ENCODE measurements around the gene PRDM16.

Gene PRDM16

DNA sequence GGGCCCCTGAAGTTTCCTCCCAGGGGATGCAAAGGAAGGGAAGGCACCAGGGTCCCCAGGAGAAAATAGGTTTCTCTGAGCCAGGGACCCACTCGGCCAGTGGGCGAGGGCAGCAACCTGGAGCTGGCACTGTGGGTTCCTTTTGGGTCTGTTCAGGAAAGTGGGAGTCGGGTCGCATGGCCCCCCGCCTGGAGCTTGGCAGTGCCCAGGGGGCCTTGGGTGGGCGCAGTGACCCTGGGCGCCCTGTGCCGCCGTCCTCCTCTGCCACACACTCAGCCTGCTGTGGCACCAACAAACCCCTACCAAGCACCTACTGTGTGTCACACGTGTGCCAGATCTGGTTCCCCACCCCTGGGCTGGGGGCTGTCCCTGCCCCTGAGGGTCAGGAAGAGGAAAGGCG, 296.0 kb downstream of the PRDM16 start:
- no peak overlapping the region for H3K4me3 ChIP-seq (ENCODE audit: low read depth, low read length)
- no peaks in the 10 kb centered on the region for H3K27me3 ChIP-seq (ENCODE audit: control insufficient read depth, insufficient read depth, low read length)
- H3K27ac ChIP-seq (ENCODE audit: low read depth, low read length) = no peak overlapping the region
- no peak overlapping the region for H3K9ac ChIP-seq (ENCODE audit: low read depth, low read length)
- no peaks in the 10 kb centered on the region for H3K9me3 ChIP-seq (ENCODE audit: control insufficient read depth, insufficient read depth, low read length)
- H3K36me3 ChIP-seq (ENCODE audit: control insufficient read depth, insufficient read depth, low read length) = no peaks in the 10 kb centered on the region
- peaks cover 15% of the 10 kb centered on the region for H3K4me1 ChIP-seq (ENCODE audit: control insufficient read depth, insufficient read depth, low read length)

DNA sequence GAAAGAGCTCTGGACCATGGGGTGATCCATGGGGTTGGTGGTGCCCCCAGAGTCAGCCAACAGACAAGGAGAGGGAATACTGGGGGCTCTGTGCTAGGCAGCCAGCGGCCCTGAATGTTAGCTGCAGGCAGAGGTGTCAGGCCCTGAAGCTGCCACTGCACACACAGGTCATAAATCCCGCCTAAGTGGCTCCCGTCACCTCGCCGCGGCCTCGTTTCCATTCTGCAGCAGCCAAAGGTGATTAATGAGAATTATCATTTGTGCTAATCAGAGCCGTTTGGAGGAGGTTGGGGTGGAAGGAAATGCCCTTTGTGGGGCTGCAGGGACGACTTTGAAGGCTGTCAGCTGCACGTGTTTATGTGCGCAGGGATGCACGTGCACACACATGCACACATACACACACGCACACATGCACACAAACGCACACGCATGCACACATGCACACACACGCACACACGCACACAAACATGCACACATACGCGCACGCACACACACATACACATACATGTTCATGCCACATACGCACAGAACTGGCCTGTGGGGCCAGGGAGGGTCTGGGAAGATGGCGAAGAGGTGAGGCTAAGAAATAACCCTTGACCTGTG, 296.6 kb downstream of the PRDM16 start:
- Histone ChIP-seq H3K9ac (ENCODE audit: low read depth, low read length) (no peak overlapping the region), H3K27ac (ENCODE audit: low read depth, low read length) (no peak overlapping the region), H3K4me3 (ENCODE audit: low read depth, low read length) (no peak overlapping the region), H3K36me3 (ENCODE audit: control insufficient read depth, insufficient read depth, low read length) (no peaks in the 10 kb centered on the region), H3K4me1 (ENCODE audit: control insufficient read depth, insufficient read depth, low read length) (peaks cover 15% of the 10 kb centered on the region), H3K27me3 (ENCODE audit: control insufficient read depth, insufficient read depth, low read length) (no peaks in the 10 kb centered on the region), H3K9me3 (ENCODE audit: control insufficient read depth, insufficient read depth, low read length) (no peaks in the 10 kb centered on the region)

DNA sequence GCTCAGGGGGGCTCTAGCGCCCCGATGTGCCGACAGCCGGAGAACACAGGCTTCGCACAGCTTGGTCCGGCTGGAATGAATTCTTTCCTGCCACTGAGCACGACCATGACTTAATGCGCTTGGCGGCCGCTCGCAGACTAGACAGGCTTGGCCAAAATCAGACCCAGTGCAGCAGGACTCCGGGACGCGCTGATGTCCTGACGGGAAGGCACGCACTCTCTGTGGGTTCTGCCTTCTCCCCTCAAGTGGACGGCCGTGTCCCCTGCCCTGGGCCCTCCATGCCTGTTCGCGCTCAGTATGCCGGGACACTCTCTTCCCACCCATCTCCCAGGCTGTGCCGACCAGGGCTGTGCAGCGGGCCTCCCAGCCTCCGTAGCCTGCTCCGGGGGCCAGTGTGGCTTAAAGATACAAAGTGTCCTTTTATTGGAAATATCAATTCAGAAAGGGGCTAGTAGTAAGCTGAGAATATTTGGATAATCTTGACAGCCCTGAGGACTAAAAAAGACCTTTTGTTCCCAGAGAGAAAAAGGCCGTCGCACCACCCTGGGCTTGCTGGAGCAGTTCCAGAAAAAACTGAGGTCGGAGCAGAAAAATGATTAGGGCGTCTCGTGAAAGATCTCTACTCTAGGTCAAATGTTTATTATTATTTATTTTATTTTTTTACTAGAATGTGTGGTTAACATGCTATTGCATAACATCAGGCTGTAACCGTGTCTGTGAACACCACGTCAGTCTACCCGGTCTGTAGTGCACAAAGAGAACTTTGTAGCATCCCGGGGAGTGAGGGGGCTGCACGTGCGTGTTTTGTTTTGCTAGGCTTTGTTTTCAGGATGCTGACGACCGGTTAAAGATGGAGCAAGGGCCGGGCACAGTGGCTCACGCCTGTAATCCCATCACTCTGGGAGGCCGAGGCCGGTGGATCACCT, 297.4 kb downstream of the PRDM16 start:
- Histone ChIP-seq H3K27me3 (ENCODE audit: control insufficient read depth, insufficient read depth, low read length) (no peaks in the 10 kb centered on the region), H3K4me3 (ENCODE audit: low read depth, low read length) (no peak overlapping the region), H3K9ac (ENCODE audit: low read depth, low read length) (no peak overlapping the region), H3K36me3 (ENCODE audit: control insufficient read depth, insufficient read depth, low read length) (no peaks in the 10 kb centered on the region), H3K9me3 (ENCODE audit: control insufficient read depth, insufficient read depth, low read length) (no peaks in the 10 kb centered on the region), H3K4me1 (ENCODE audit: control insufficient read depth, insufficient read depth, low read length) (peaks cover 15% of the 10 kb centered on the region), H3K27ac (ENCODE audit: low read depth, low read length) (no peak overlapping the region)

- no peaks in the 10 kb centered on the region for H3K27me3 ChIP-seq (ENCODE audit: control insufficient read depth, insufficient read depth, low read length)
- no peak overlapping the region for H3K4me3 ChIP-seq (ENCODE audit: low read depth, low read length)
- H3K27ac ChIP-seq (ENCODE audit: low read depth, low read length) = no peak overlapping the region
- H3K36me3 ChIP-seq (ENCODE audit: control insufficient read depth, insufficient read depth, low read length) = no peaks in the 10 kb centered on the region
- no peak overlapping the region for H3K9ac ChIP-seq (ENCODE audit: low read depth, low read length)
- peaks cover 15% of the 10 kb centered on the region for H3K4me1 ChIP-seq (ENCODE audit: control insufficient read depth, insufficient read depth, low read length)
- no peaks in the 10 kb centered on the region for H3K9me3 ChIP-seq (ENCODE audit: control insufficient read depth, insufficient read depth, low read length)
These were observed 298.4 kb downstream of the PRDM16 start for GRCh38 chr1:3367376-3367775.

- Histone ChIP-seq H3K4me1 (ENCODE audit: control insufficient read depth, insufficient read depth, low read length) (peaks cover 15% of the 10 kb centered on the region), H3K36me3 (ENCODE audit: control insufficient read depth, insufficient read depth, low read length) (no peaks in the 10 kb centered on the region), H3K4me3 (ENCODE audit: low read depth, low read length) (no peak overlapping the region), H3K9me3 (ENCODE audit: control insufficient read depth, insufficient read depth, low read length) (no peaks in the 10 kb centered on the region), H3K27me3 (ENCODE audit: control insufficient read depth, insufficient read depth, low read length) (no peaks in the 10 kb centered on the region), H3K9ac (ENCODE audit: low read depth, low read length) (no peak overlapping the region), H3K27ac (ENCODE audit: low read depth, low read length) (no peak overlapping the region)
These were observed 299.1 kb downstream of the PRDM16 start for GRCh38 chr1:3368059-3368458.

DNA sequence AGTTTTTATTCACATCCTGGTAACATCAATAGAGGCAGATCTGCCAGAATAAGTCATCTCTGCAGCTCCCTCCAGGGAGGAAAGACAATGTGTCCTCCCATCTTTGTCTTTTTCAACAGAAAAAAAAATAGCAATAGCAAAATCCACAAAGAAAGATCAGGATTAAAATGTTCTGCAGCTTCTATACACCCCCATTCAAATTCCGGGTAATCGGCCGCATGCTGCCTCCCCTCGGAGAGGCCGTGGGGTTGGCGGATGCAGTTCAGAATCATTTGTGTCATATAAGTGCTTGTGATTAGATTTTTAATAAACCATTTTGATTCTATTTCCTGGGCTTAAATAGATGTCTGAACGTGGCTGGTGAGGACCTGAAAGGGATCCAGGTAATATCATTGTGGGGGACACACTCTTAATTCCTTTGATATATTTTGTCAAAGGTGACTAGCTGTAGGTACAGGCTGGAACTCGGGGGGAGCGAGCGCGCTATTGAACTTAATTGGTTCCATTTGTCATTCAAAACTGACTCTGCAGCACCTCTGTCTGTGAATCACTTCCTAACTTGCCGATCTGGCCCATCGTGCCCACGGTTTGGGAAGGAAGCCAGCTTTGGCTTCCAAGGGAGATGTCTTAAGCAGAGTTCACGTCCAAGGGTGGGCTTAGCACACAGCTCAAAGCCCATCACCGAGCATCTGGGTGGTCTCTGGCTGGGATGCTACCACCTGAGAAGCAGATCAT, 299.9 kb downstream of the PRDM16 start:
- Histone ChIP-seq H3K27ac (ENCODE audit: low read depth, low read length) (peak overlapping the region; percentile 43), H3K9me3 (ENCODE audit: control insufficient read depth, insufficient read depth, low read length) (no peaks in the 10 kb centered on the region), H3K36me3 (ENCODE audit: control insufficient read depth, insufficient read depth, low read length) (no peaks in the 10 kb centered on the region), H3K4me1 (ENCODE audit: control insufficient read depth, insufficient read depth, low read length) (peaks cover 15% of the 10 kb centered on the region), H3K27me3 (ENCODE audit: control insufficient read depth, insufficient read depth, low read length) (no peaks in the 10 kb centered on the region), H3K9ac (ENCODE audit: low read depth, low read length) (no peak overlapping the region), H3K4me3 (ENCODE audit: low read depth, low read length) (0 out of 2 replicates have a peak overlapping the region, but pooled peaks have one; percentile 21)

- no peaks in the 10 kb centered on the region for H3K36me3 ChIP-seq (ENCODE audit: control insufficient read depth, insufficient read depth, low read length)
- peaks cover 15% of the 10 kb centered on the region for H3K4me1 ChIP-seq (ENCODE audit: control insufficient read depth, insufficient read depth, low read length)
- no peak overlapping the region for H3K9ac ChIP-seq (ENCODE audit: low read depth, low read length)
- H3K27me3 ChIP-seq (ENCODE audit: control insufficient read depth, insufficient read depth, low read length) = no peaks in the 10 kb centered on the region
- H3K27ac ChIP-seq (ENCODE audit: low read depth, low read length) = peak overlapping the region; percentile 43
- H3K9me3 ChIP-seq (ENCODE audit: control insufficient read depth, insufficient read depth, low read length) = no peaks in the 10 kb centered on the region
- H3K4me3 ChIP-seq (ENCODE audit: low read depth, low read length) = 0 out of 2 replicates have a peak overlapping the region, but pooled peaks have one; percentile 21
These were observed 300.6 kb downstream of the PRDM16 start for GRCh38 chr1:3369446-3370076.

DNA sequence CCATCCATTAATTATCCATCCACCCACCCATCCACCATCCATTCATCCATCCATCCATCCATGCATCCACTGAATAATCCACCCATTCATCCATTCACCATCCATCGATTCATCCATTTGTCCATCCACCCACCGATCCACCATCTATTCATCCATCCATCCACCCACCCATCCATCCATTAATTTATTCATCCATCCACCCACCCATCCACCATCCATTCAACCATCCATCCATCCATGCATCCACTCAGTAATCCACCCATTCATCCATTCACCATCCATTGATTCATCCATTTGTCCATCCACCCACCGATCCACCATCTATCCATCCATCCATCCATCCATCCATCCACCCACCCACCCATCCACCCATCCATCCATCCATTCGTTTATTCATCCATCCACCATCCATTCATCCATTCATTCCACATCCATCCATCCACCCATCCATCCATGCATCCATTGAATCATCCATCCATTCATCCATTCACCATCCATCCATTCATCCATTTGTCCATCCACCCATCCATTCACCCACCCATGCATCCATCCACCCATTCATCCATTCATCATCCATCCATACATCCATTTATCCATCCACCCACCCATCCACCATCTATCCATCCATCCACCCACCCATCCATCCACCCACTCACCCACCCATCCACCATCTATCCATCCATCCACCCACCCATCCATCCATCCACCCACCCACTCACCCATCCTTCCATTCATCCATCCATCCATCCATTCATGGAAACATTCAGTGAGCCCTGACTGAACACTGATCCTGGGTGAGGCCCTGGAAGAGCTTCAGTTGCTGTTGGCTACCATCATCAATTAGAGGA, 302.1 kb downstream of the PRDM16 start:
- Histone ChIP-seq H3K27ac (ENCODE audit: low read depth, low read length) (no peak overlapping the region), H3K27me3 (ENCODE audit: control insufficient read depth, insufficient read depth, low read length) (no peaks in the 10 kb centered on the region), H3K4me1 (ENCODE audit: control insufficient read depth, insufficient read depth, low read length) (peaks cover 15% of the 10 kb centered on the region), H3K4me3 (ENCODE audit: low read depth, low read length) (no peak overlapping the region), H3K9me3 (ENCODE audit: control insufficient read depth, insufficient read depth, low read length) (no peaks in the 10 kb centered on the region), H3K36me3 (ENCODE audit: control insufficient read depth, insufficient read depth, low read length) (no peaks in the 10 kb centered on the region), H3K9ac (ENCODE audit: low read depth, low read length) (no peak overlapping the region)

GRCh38 chr1:3372317-3372716, 303.3 kb downstream of the PRDM16 start:
- H3K36me3 ChIP-seq (ENCODE audit: control insufficient read depth, insufficient read depth, low read length) = no peaks in the 10 kb centered on the region
- no peaks in the 10 kb centered on the region for H3K9me3 ChIP-seq (ENCODE audit: control insufficient read depth, insufficient read depth, low read length)
- H3K27ac ChIP-seq (ENCODE audit: low read depth, low read length) = no peak overlapping the region
- H3K9ac ChIP-seq (ENCODE audit: low read depth, low read length) = no peak overlapping the region
- H3K4me3 ChIP-seq (ENCODE audit: low read depth, low read length) = no peak overlapping the region
- H3K27me3 ChIP-seq (ENCODE audit: control insufficient read depth, insufficient read depth, low read length) = no peaks in the 10 kb centered on the region
- H3K4me1 ChIP-seq (ENCODE audit: control insufficient read depth, insufficient read depth, low read length) = peaks cover 15% of the 10 kb centered on the region

DNA sequence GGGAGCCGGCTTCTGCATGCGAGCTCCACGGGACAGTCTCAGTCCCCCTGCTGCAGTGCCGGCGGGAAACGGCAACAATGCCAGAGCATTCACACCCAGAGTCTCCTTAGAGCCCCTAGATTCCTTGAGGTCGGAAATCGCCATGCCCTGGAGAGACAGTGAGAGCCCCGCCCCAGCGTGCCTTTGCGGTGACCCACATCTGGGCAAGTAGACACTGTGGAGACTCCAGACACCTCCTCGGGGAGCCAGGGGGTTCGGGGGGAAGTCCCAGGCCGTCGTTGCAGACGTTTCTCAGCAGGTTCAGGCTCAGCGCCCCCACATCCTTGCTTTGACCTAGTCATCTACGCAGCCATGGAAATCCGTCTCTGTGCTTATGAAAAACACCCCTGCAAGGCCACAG, 304.2 kb downstream of the PRDM16 start:
- Histone ChIP-seq H3K27me3 (ENCODE audit: control insufficient read depth, insufficient read depth, low read length) (no peaks in the 10 kb centered on the region), H3K4me3 (ENCODE audit: low read depth, low read length) (no peak overlapping the region), H3K36me3 (ENCODE audit: control insufficient read depth, insufficient read depth, low read length) (no peaks in the 10 kb centered on the region), H3K27ac (ENCODE audit: low read depth, low read length) (no peak overlapping the region), H3K9me3 (ENCODE audit: control insufficient read depth, insufficient read depth, low read length) (no peaks in the 10 kb centered on the region), H3K9ac (ENCODE audit: low read depth, low read length) (no peak overlapping the region), H3K4me1 (ENCODE audit: control insufficient read depth, insufficient read depth, low read length) (peaks cover 15% of the 10 kb centered on the region)
